GM12878 (cell line): ENCODE results near the gene PDSS2. TPM values are rescaled to one million over a fixed set of nuclear protein-coding genes. Genes with fewer than 3 reads are reported as not detected.

Experiments
- ATAC-seq: fragments of 200-7000 bp; cut with Tn5 transposase; 3 replicates; pipeline ENCODE4 v1.9.1; 2020; ENCODE audit warnings: mild to moderate bottlenecking, moderate library complexity
- BruUV-seq: library from RNA; stranded (reverse); fragments of 400-500 nt; replicated peaks from 2 replicates; lab custom pipeline; 2021; lab: Mats Ljungman, UMichigan
- CTCF ChIA-PET: fragments of 300-600 bp; sonication (Branson Sonifier 250); formaldehyde crosslinking; extraction: SDS; loops from one replicate; lab custom pipeline; 2021; ENCODE audit warnings: inconsistent platforms; lab: Yijun Ruan, JAX
- POLR2A ChIA-PET: fragments of 350-600 bp; formaldehyde crosslinking; extraction: SDS; loops from one replicate; lab custom pipeline; 2021; ENCODE audit warnings: inconsistent platforms; lab: Charles Lee
- RAD21 ChIA-PET: fragments of 300-600 bp; sonication (Branson Sonifier 250); formaldehyde crosslinking; loops from one replicate; lab custom pipeline; 2023; ENCODE audit warnings: antibody characterized with exemption; ENCODE audit not compliant: unreplicated experiment; lab: Charles Lee
- SMC1A ChIA-PET: fragments of 300-600 bp; sonication (Branson Sonifier 250); formaldehyde crosslinking; loops from one replicate; lab custom pipeline; 2023; ENCODE audit not compliant: unreplicated experiment, uncharacterized antibody; lab: Charles Lee
- DNase-seq: peaks from one replicate; pipeline ENCODE4 v3.0.0-alpha.2; 2011; ENCODE audit warnings: low read depth, low spot score
- FAIRE-seq: peaks from 3 replicates; lab custom pipeline; 2011; peaks lifted over from hg19 to GRCh38; lab: Jason Lieb, UNC
- H2AFZ ChIP-seq: 2 replicates; pipeline ENCODE4 v1.6.0; 2011; ENCODE audit warnings: low read depth, low read length, control low read depth; ENCODE audit not compliant: control insufficient read depth
- H3K27ac ChIP-seq: 2 replicates; pipeline ENCODE4 v1.5.1; 2011; ENCODE audit warnings: control low read depth; ENCODE audit not compliant: control insufficient read depth, insufficient read depth
- H3K27me3 ChIP-seq, 2 experiments: replicated peaks in 1 of 2; 2 replicates each; pipeline versions ENCODE4 v1.6.0 to v1.6.1; 2011; ENCODE audit warnings: low read length in 1 of 2; ENCODE audit not compliant: control insufficient read depth in 2 of 2, insufficient read depth in 2 of 2
- H3K36me3 ChIP-seq, 2 experiments: 2 replicates each; pipeline ENCODE4 v1.5.1; 2011; ENCODE audit warnings: low read length in 1 of 2; ENCODE audit not compliant: control insufficient read depth in 2 of 2, insufficient read depth in 2 of 2
- H3K4me1 ChIP-seq: 2 replicates; pipeline ENCODE4 v1.6.1; 2011; ENCODE audit warnings: mild to moderate bottlenecking, low read length, moderate library complexity, mixed read lengths; ENCODE audit not compliant: control insufficient read depth, insufficient read depth
- H3K4me2 ChIP-seq: 2 replicates; pipeline ENCODE4 v1.6.0; 2011; ENCODE audit warnings: control low read depth; ENCODE audit not compliant: control insufficient read depth, insufficient read depth
- H3K4me3 ChIP-seq: fragments of 200-600 bp; sonication (generic); 2 replicates; pipeline ENCODE4 v1.5.1; 2016
- H3K79me2 ChIP-seq: 2 replicates; pipeline ENCODE4 v1.6.0; 2011; ENCODE audit warnings: low read length; ENCODE audit not compliant: control insufficient read depth, insufficient read depth
- H3K9ac ChIP-seq: 2 replicates; pipeline ENCODE4 v1.8.0; 2011; ENCODE audit warnings: low read length, control low read depth, mixed read lengths; ENCODE audit not compliant: control insufficient read depth, insufficient read depth
- H3K9me3 ChIP-seq: replicated peaks from 3 replicates; pipeline ENCODE4 v1.5.1; 2011; ENCODE audit warnings: mild to moderate bottlenecking, low read length; ENCODE audit not compliant: control insufficient read depth, insufficient read depth
- H4K20me1 ChIP-seq: 2 replicates; pipeline ENCODE4 v1.6.0; 2011; ENCODE audit not compliant: control insufficient read depth, insufficient read depth
- EED ChIP-seq: sonication (generic); IDR thresholded peaks from 2 replicates; pipeline ENCODE4 v1.6.1; 2016; ENCODE audit warnings: antibody characterized with exemption, low read depth
- SREBF2 ChIP-seq: IDR thresholded peaks from 2 replicates; pipeline ENCODE4 v1.6.1; 2012; ENCODE audit warnings: mild to moderate bottlenecking, low read length
- SUZ12 ChIP-seq: fragments of 200-600 bp; sonication (generic); IDR thresholded peaks from one replicate; pipeline ENCODE4 v1.6.1; 2018; ENCODE audit warnings: antibody characterized with exemption, mild to moderate bottlenecking; ENCODE audit not compliant: unreplicated experiment
- TBL1XR1 ChIP-seq: IDR thresholded peaks from 2 replicates; pipeline ENCODE4 v1.6.1; 2012; ENCODE audit warnings: low read depth, low read length, improper control_type of control experiment
- TCF7 ChIP-seq: IDR thresholded peaks from 2 replicates; pipeline ENCODE4 v1.6.1; 2014; ENCODE audit warnings: antibody characterized with exemption, borderline replicate concordance
- YY1 ChIP-seq: IDR thresholded peaks from 2 replicates; pipeline ENCODE4 v1.6.1; 2011; ENCODE audit warnings: low read depth, mild to moderate bottlenecking, low read length
- ZBTB11 ChIP-seq: fragments of 450-650 bp; formaldehyde crosslinking; IDR thresholded peaks from 2 replicates; pipeline ENCODE4 v1.5.0; 2022; ENCODE audit warnings: mild to moderate bottlenecking, missing genetic modification characterization
- ZNF24 ChIP-seq: fragments of 450-650 bp; IDR thresholded peaks from 2 replicates; pipeline ENCODE4 v1.6.1; 2017; ENCODE audit warnings: antibody characterized with exemption, mild to moderate bottlenecking
- ZNF622 ChIP-seq: fragments of 450-650 bp; IDR thresholded peaks from 2 replicates; pipeline ENCODE4 v1.6.1; 2017; ENCODE audit warnings: mild to moderate bottlenecking, inconsistent platforms
- WGBS: methylation state at CpG from one replicate; pipeline ENCODE4 v1.1.6; 2016; ENCODE audit warnings: low lambda C conversion rate; ENCODE audit not compliant: insufficient replicate concordance, insufficient coverage; ENCODE audit errors: missing lambda C conversion rate; 5-methylcytosine and 5-hydroxymethylcytosine counted together
- in situ Hi-C: fragments of 300-500 bp; cut with MboI; formaldehyde crosslinking; loops from 9 replicates; pipeline ENCODE4 v1.14.3; 2018; ENCODE audit warnings: mixed read lengths
- intact Hi-C: fragments of 100-400 bp; cut with micrococcal nuclease; formaldehyde crosslinking; loops from one replicate; pipeline ENCODE4 v1.14.2; 2022; ENCODE audit not compliant: unreplicated experiment
- polyA plus RNA-seq, 11 experiments: library from polyadenylated mRNA; depleted of rRNA in 4 of 11; unstranded in 6 of 11; stranded (reverse) in 5 of 11; fragments of >200 nt; fragmentation: Nextera tagmentation in 4 of 11; fragmentation: Illumina TruSeq in 1 of 11; extraction: Ambion mirVana in 4 of 11; extraction: Trizol in 1 of 11; gene quantifications; 1 replicate in 1 of 11; 2 replicates in 10 of 11; pipeline versions ENCODE4 v1.2.1 to v1.2.3, GENCODE V29; 2011 to 2016; ENCODE audit warnings: inconsistent platforms in 2 of 11, missing spikeins in 2 of 11, low read depth in 1 of 11
- total RNA-seq, 4 experiments: library from RNA; depleted of rRNA in 3 of 4; stranded (reverse); fragments of >200 nt in 3 of 4; fragmentation: Illumina TruSeq in 1 of 4; extraction: Trizol in 1 of 4; gene quantifications; 2 replicates each; pipeline versions ENCODE4 v1.2.1 to v1.2.3, GENCODE V29; 2013 to 2021
- TF ChIP-seq, protein P1 (sequence below): IDR thresholded peaks from 2 replicates; pipeline ENCODE4 v1.6.1; 2011; ENCODE audit warnings: low read depth, low read length, improper control_type of control experiment, borderline replicate concordance
- TF ChIP-seq, protein P2 (sequence below): fragments of 150-350 bp; IDR thresholded peaks from 2 replicates; pipeline ENCODE4 v1.6.1; 2016; ENCODE audit warnings: low read depth, low read length

PDSS2 gene
- total and polyA plus RNA-seq, 10 of the 15 experiments (the other 5 are each of a cell fraction or from before 2014, with no cell fraction given): 7.7 to 15.5 (median 9.6) TPM

GRCh38 chr6:107231243-107231642, 228.1 kb downstream of the PDSS2 start:
- intact Hi-C loops: no loop called here
- Histone ChIP-seq H3K4me3 (no peak overlapping the region), H4K20me1 (no peaks in the 10 kb centered on the region), H3K27me3 (no peaks in the 10 kb centered on the region), H2AFZ (no peak overlapping the region), H3K27ac (no peak overlapping the region)
- DNase-seq (no peak), FAIRE-seq (no peak)
- TF ChIP-seq SREBF2 (no peak), SUZ12 (no peak), TBL1XR1 (no peak), YY1 (no peak)
- TF ChIP-seq, all 136 proteins: peak for 0
- in situ Hi-C loops: no loop called here
- ChIA-PET SMC1A (no interaction called here), POLR2A (no interaction called here), CTCF (interaction anchor here (0.9 kb wide), 1 partner anchor 19 kb away, joined by 3 read pairs; no protein-coding TSS in a partner anchor), RAD21 (no interaction called here)
- H3K9me3 ChIP-seq: no peaks in the 10 kb centered on the region; the same call in 2 of the 3 replicates
- ATAC-seq: no peak
- H3K79me2 ChIP-seq: no peaks in the 10 kb centered on the region
- no TSS peak for BruUV-seq
- H3K4me2 ChIP-seq: no peak overlapping the region
- no peak overlapping the region for H3K9ac ChIP-seq
- H3K36me3 ChIP-seq: no peaks in the 10 kb centered on the region
- no peaks in the 10 kb centered on the region for H3K4me1 ChIP-seq
- 96% methylated on average over 3 of the region's 3 CpGs for whole genome bisulfite sequencing

DNA sequence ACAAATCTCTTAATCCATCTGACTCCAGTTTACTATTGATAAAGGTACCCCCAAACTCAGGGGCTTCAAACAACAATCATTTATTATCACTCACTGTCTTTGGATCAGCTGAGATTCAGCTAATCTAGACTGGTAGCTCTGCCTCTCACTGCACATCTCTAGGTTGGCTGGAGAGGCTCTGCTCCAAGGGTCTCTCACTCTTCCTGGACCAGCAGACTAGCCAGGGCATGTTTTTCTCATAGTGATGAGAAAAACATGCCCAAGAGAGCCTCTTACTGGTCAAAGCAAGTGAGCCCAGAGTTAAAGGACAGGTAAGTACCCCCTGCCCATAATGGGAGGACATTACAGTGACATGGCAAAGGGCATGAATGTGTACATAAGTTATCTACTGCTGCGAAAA, 228.9 kb downstream of the PDSS2 start:
- CTCF ChIA-PET: interaction anchor here (0.9 kb wide), 1 partner anchor 19 kb away, joined by 3 read pairs; no protein-coding TSS in a partner anchor
- no peaks in the 10 kb centered on the region for H3K4me1 ChIP-seq
- DNase-seq (no peak), ATAC-seq (no peak), FAIRE-seq (no peak)
- H4K20me1 ChIP-seq: no peaks in the 10 kb centered on the region
- no peak overlapping the region for H3K4me3 ChIP-seq
- H3K27ac ChIP-seq: no peak overlapping the region
- no peak overlapping the region for H3K4me2 ChIP-seq
- POLR2A ChIA-PET: no interaction called here
- 100% methylated on average over 1 of the region's 1 CpG for WGBS
- no peaks in the 10 kb centered on the region for H3K79me2 ChIP-seq
- SMC1A ChIA-PET: no interaction called here
- RAD21 ChIA-PET: no interaction called here
- no peaks in the 10 kb centered on the region for H3K27me3 ChIP-seq
- in situ Hi-C loops (no loop called here), intact Hi-C loops (no loop called here)
- H3K9me3 ChIP-seq: no peaks in the 10 kb centered on the region
- no peaks in the 10 kb centered on the region for H3K36me3 ChIP-seq
- BruUV-seq: no TSS peak
- no peak overlapping the region for H2AFZ ChIP-seq
- no peak overlapping the region for H3K9ac ChIP-seq
- no peak for TF ChIP-seq ZBTB11 (CRISPR knock-in tag)
- TF ChIP-seq, protein P1, sequence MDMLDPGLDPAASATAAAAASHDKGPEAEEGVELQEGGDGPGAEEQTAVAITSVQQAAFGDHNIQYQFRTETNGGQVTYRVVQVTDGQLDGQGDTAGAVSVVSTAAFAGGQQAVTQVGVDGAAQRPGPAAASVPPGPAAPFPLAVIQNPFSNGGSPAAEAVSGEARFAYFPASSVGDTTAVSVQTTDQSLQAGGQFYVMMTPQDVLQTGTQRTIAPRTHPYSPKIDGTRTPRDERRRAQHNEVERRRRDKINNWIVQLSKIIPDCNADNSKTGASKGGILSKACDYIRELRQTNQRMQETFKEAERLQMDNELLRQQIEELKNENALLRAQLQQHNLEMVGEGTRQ: no peak
- no peak for TF ChIP-seq TCF7
- no peak for TF ChIP-seq ZNF24
- TF ChIP-seq EED: no peak
- TF ChIP-seq, protein P2, sequence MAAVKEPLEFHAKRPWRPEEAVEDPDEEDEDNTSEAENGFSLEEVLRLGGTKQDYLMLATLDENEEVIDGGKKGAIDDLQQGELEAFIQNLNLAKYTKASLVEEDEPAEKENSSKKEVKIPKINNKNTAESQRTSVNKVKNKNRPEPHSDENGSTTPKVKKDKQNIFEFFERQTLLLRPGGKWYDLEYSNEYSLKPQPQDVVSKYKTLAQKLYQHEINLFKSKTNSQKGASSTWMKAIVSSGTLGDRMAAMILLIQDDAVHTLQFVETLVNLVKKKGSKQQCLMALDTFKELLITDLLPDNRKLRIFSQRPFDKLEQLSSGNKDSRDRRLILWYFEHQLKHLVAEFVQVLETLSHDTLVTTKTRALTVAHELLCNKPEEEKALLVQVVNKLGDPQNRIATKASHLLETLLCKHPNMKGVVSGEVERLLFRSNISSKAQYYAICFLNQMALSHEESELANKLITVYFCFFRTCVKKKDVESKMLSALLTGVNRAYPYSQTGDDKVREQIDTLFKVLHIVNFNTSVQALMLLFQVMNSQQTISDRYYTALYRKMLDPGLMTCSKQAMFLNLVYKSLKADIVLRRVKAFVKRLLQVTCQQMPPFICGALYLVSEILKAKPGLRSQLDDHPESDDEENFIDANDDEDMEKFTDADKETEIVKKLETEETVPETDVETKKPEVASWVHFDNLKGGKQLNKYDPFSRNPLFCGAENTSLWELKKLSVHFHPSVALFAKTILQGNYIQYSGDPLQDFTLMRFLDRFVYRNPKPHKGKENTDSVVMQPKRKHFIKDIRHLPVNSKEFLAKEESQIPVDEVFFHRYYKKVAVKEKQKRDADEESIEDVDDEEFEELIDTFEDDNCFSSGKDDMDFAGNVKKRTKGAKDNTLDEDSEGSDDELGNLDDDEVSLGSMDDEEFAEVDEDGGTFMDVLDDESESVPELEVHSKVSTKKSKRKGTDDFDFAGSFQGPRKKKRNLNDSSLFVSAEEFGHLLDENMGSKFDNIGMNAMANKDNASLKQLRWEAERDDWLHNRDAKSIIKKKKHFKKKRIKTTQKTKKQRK: no peak
- no peak for TF ChIP-seq ZNF622
